Right lobe of liver (tissue), 6 donors: ENCODE data around the gene BMP7. TPM values are rescaled to one million over a fixed set of nuclear protein-coding genes. Genes with fewer than 3 reads are reported as not detected.

Experiments
- ATAC-seq, 4 donors: fragments of 200-7000 bp; cut with Tn5 transposase; one replicate each; pipeline ENCODE4 v1.9.1; 2020; ENCODE audit warnings: mild to moderate bottlenecking in 4 of 4, moderate library complexity in 4 of 4
- DNase-seq, 3 donors: peaks; one replicate each; pipeline ENCODE4 v3.0.0-alpha.2; 2020
- H3K27ac ChIP-seq, 3 donors: fragments of 200-600 bp; one replicate each; pipeline ENCODE4 v1.8.0; 2022
- H3K27me3 ChIP-seq, 2 donors: fragments of 200-600 bp; one replicate each; pipeline ENCODE4 v1.8.0; 2022
- H3K36me3 ChIP-seq, 4 donors: fragments of 200-600 bp; sonication (generic) in 1 of 4; one replicate each; pipeline versions ENCODE4 v1.5.1 to v1.8.0; 2017 to 2022; ENCODE audit warnings: control low read depth in 1 of 4
- H3K4me1 ChIP-seq, 4 donors: fragments of 200-600 bp; sonication (generic) in 1 of 4; one replicate each; pipeline versions ENCODE4 v1.5.1 to v1.8.0; 2017 to 2022; ENCODE audit warnings: control low read depth in 1 of 4
- H3K4me3 ChIP-seq, 3 donors: fragments of 200-600 bp; one replicate each; pipeline ENCODE4 v1.8.0; 2022
- H3K9me3 ChIP-seq, 4 donors: fragments of 200-600 bp; sonication (generic) in 1 of 4; one replicate each; pipeline versions ENCODE4 v1.5.1 to v1.8.0; 2017 to 2022; ENCODE audit warnings: control low read depth in 1 of 4
- CTCF ChIP-seq, 4 donors: fragments of 200-600 bp in 3 of 4; fragments of 450-650 bp in 1 of 4; IDR thresholded peaks; one replicate each; pipeline versions ENCODE4 v1.5.1 to v1.8.0; 2016 to 2022; ENCODE audit warnings: antibody characterized with exemption in 4 of 4, mild to moderate bottlenecking in 2 of 4
- POLR2A ChIP-seq: fragments of 450-650 bp; IDR thresholded peaks from one replicate; pipeline ENCODE4 v1.6.1; 2017; ENCODE audit warnings: antibody characterized with exemption, mild to moderate bottlenecking
- whole genome bisulfite sequencing: methylation state at CpG from one replicate; pipeline ENCODE4 v1.1.6; 2018; ENCODE audit warnings: low coverage, low lambda C conversion rate; ENCODE audit not compliant: insufficient coverage; ENCODE audit errors: missing lambda C conversion rate; 5-methylcytosine and 5-hydroxymethylcytosine counted together
- intact Hi-C, 2 donors: fragments of 100-400 bp; cut with DNase I; formaldehyde crosslinking; loops; one replicate each; pipeline versions ENCODE4 v1.11.2 to v1.14.1; 2022
- total RNA-seq, 6 experiments: library from RNA; depleted of rRNA in 2 of 6; stranded (reverse); fragments of >200 nt in 2 of 6; fragmentation: NEBNext Ultra II Directional in 3 of 6; extraction: Animal tissue kit (Norgen Biotek cat#: 25700) in 3 of 6; gene quantifications; one replicate each; pipeline versions ENCODE4 v1.1.0 to v1.2.4, GENCODE V29; 2016 to 2023
- donor health status: DM: no; HTN: yes; CAD: no.
- donor health status: DM: no; HTN: no; CAD: no.
- donor health status: DM: no; HTN: no; CAD: no.
- donor health status: DM: no; HTN: yes; CAD: no.
- donor health status: DM: no; HTN: yes; CAD: no.

Gene BMP7
- total RNA-seq, 6 experiments from 2014 or later = not detected

DNA sequence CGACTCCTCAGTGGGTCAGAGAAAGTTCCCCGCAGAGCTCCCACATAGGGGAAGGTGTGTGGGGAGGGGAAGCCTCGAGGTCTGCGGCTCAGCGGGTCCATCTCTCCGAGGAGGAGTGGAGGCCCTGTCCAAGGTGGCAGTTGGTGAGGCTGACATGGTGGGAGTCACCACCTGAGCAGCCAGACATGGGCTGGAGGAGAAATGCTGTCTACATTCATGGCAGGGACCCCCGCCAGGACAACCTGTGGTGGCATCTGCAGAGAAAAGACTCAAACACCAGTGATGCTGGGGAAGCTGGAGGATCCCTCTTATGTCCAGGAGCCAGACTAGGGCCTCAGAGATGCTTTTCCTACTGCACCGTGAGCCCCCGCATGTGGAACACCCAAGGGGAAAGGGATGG, 49.8 kb downstream of the BMP7 start:
- intact Hi-C loops = no loop called here
- Histone ChIP-seq H3K27ac (no peak overlapping the region), H3K4me3 (no peak overlapping the region), H3K27me3 (no peaks in the 10 kb centered on the region), H3K36me3 (no peaks in the 10 kb centered on the region), H3K4me1 (no peaks in the 10 kb centered on the region), H3K9me3 (no peaks in the 10 kb centered on the region)
- ATAC-seq = no peak
- 13% methylated on average over 3 of the region's 9 CpGs for WGBS
- no peak for TF ChIP-seq POLR2A
- no peak for TF ChIP-seq CTCF (IDR thresholded peaks at IDR 0.05)
- no peak for DNase-seq

- ATAC-seq = no peak
- intact Hi-C loops = no loop called here
- Histone ChIP-seq H3K4me1 (no peaks in the 10 kb centered on the region), H3K36me3 (no peaks in the 10 kb centered on the region), H3K9me3 (no peaks in the 10 kb centered on the region), H3K27ac (no peak overlapping the region), H3K27me3 (no peaks in the 10 kb centered on the region), H3K4me3 (no peak overlapping the region)
- no peak for DNase-seq
- no peak for TF ChIP-seq POLR2A
- TF ChIP-seq CTCF (IDR thresholded peaks at IDR 0.05) = no peak
- WGBS = 80% methylated on average over 6 of the region's 10 CpGs
Measured at GRCh38 chr20:57215826-57216471, 50.5 kb downstream of the BMP7 start.

- no peak overlapping the region for H3K4me3 ChIP-seq
- H3K27me3 ChIP-seq = no peaks in the 10 kb centered on the region
- H3K4me1 ChIP-seq = peaks cover 0 to 3% (median 1%) of the 10 kb centered on the region in 4 donors
- ATAC-seq (no peak), DNase-seq (no peak)
- no peak overlapping the region for H3K27ac ChIP-seq
- H3K9me3 ChIP-seq = no peaks in the 10 kb centered on the region
- H3K36me3 ChIP-seq = no peaks in the 10 kb centered on the region
- 13% methylated on average over 2 of the region's 6 CpGs for WGBS
- no peak for TF ChIP-seq CTCF (IDR thresholded peaks at IDR 0.05)
- no peak for TF ChIP-seq POLR2A
- intact Hi-C loops = no loop called here
Measured at GRCh38 chr20:57215426-57215825, 51.0 kb downstream of the BMP7 start.

DNA sequence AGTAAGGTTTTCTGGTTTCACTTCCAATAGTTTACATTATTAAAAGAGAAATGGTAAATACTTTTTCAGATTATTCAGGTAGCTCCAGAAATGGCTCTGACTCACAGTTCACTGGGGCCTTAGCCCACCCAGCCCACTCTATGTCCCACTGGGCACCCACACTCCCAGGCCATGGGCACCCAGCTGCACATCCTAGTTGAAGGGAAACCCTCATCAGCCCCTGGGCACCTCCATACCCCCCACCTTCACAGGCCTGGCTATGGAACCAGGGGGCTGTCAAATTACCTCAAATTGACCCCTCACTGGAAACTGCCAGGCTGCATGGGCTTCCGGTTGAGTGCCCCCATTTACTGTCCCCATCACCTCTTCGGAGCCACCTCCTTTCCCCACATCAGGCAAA, 51.5 kb downstream of the BMP7 start:
- no peak overlapping the region for H3K27ac ChIP-seq
- ATAC-seq = no peak
- DNase-seq = no peak
- H3K27me3 ChIP-seq = no peaks in the 10 kb centered on the region
- H3K4me3 ChIP-seq = no peak overlapping the region
- H3K36me3 ChIP-seq = no peaks in the 10 kb centered on the region
- H3K9me3 ChIP-seq = no peaks in the 10 kb centered on the region
- intact Hi-C loops = no loop called here
- peaks cover 0 to 8% (median 4%) of the 10 kb centered on the region in 4 donors for H3K4me1 ChIP-seq
- TF ChIP-seq POLR2A (no peak), CTCF (IDR thresholded peaks at IDR 0.05) (no peak)
- 90% methylated on average over 2 of the region's 2 CpGs for WGBS
